WTC11 (cell line): ENCODE results near the gene ADIPOR2. TPM values are rescaled to one million over a fixed set of nuclear protein-coding genes. Genes with fewer than 3 reads are reported as not detected.

Experiments used
- ATAC-seq: fragments of 200-7000 bp; cut with Tn5 transposase; 2 replicates; pipeline ENCODE4 v1.10.0; 2021; ENCODE audit warnings: mild to moderate bottlenecking, moderate library complexity
- CTCF ChIA-PET: fragments of 300-600 bp; sonication (Branson Sonifier 250); formaldehyde crosslinking; loops from one replicate; lab custom pipeline; 2021; ENCODE audit warnings: antibody characterized with exemption; lab: Charles Lee
- POLR2A ChIA-PET: fragments of 350-600 bp; sonication (Branson Sonifier 250); formaldehyde crosslinking; loops from one replicate; lab custom pipeline; 2021; ENCODE audit warnings: antibody characterized with exemption; lab: Charles Lee
- DNase-seq: peaks from one replicate; pipeline ENCODE4 v3.0.0; 2021; ENCODE audit warnings: low spot score
- H3K27ac Mint-ChIP-seq: 2 replicates; pipeline ENCODE4 v1.8.0; 2021; ENCODE audit warnings: mixed read lengths
- H3K27me3 Mint-ChIP-seq: 2 replicates; pipeline ENCODE4 v1.8.0; 2021; ENCODE audit warnings: low read depth, mild to moderate bottlenecking, moderate library complexity, mixed read lengths
- H3K36me3 Mint-ChIP-seq: 2 replicates; pipeline ENCODE4 v1.8.0; 2021; ENCODE audit warnings: mixed read lengths
- H3K4me1 Mint-ChIP-seq: 2 replicates; pipeline ENCODE4 v1.8.0; 2022; ENCODE audit warnings: mixed read lengths
- H3K4me3 Mint-ChIP-seq: 2 replicates; pipeline ENCODE4 v1.8.0; 2021; ENCODE audit warnings: mild to moderate bottlenecking, moderate library complexity, mixed read lengths
- H3K9me3 Mint-ChIP-seq: 2 replicates; pipeline ENCODE4 v1.8.0; 2021; ENCODE audit warnings: mixed read lengths
- E2F4 ChIP-seq: sonication (generic); formaldehyde crosslinking; IDR thresholded peaks from 2 replicates; pipeline ENCODE4 v1.8.1; 2022; ENCODE audit warnings: low read depth, mild to moderate bottlenecking, moderate library complexity, missing genetic modification reagents, borderline replicate concordance
- ESRRA ChIP-seq: sonication (generic); formaldehyde crosslinking; IDR thresholded peaks from 2 replicates; pipeline ENCODE4 v1.8.1; 2022; ENCODE audit warnings: mild to moderate bottlenecking, missing genetic modification reagents, borderline replicate concordance
- FOXJ3 ChIP-seq: sonication (generic); formaldehyde crosslinking; IDR thresholded peaks from 2 replicates; pipeline ENCODE4 v1.9.0; 2021; ENCODE audit warnings: missing genetic modification reagents, mild to moderate bottlenecking, borderline replicate concordance
- FOXP4 ChIP-seq: sonication (generic); formaldehyde crosslinking; IDR thresholded peaks from 2 replicates; pipeline ENCODE4 v1.8.0; 2022; ENCODE audit warnings: mild to moderate bottlenecking, missing genetic modification reagents
- IRF2 ChIP-seq: sonication (generic); formaldehyde crosslinking; IDR thresholded peaks from 2 replicates; pipeline ENCODE4 v1.8.0; 2022; ENCODE audit warnings: low read depth, missing genetic modification reagents, borderline replicate concordance
- JUN ChIP-seq: sonication (generic); formaldehyde crosslinking; IDR thresholded peaks from 2 replicates; pipeline ENCODE4 v1.8.0; 2023; ENCODE audit warnings: mild to moderate bottlenecking, missing genetic modification reagents
- MYBL2 ChIP-seq: sonication (generic); formaldehyde crosslinking; IDR thresholded peaks from 2 replicates; pipeline ENCODE4 v1.8.1; 2023; ENCODE audit warnings: mild to moderate bottlenecking, moderate library complexity, missing genetic modification reagents
- STAT6 ChIP-seq: sonication (generic); formaldehyde crosslinking; conservative IDR thresholded peaks from 2 replicates; pipeline ENCODE4 v1.8.1; 2023; ENCODE audit warnings: mild to moderate bottlenecking, low read depth, missing genetic modification reagents, moderate library complexity
- ZNF121 ChIP-seq: sonication (generic); formaldehyde crosslinking; IDR thresholded peaks from 2 replicates; pipeline ENCODE4 v1.8.0; 2023; ENCODE audit warnings: missing genetic modification reagents
- ZNF232 ChIP-seq: sonication (generic); formaldehyde crosslinking; IDR thresholded peaks from 2 replicates; pipeline ENCODE4 v1.8.0; 2022; ENCODE audit warnings: mild to moderate bottlenecking, missing genetic modification reagents
- ZNF416 ChIP-seq: fragments of 250-450 bp; sonication (Bioruptor Pico); IDR thresholded peaks from 2 replicates; pipeline ENCODE4 v1.9.0; 2021; ENCODE audit warnings: mild to moderate bottlenecking, inconsistent platforms
- ZSCAN18 ChIP-seq: fragments of 250-450 bp; sonication (Bioruptor Pico); IDR thresholded peaks from 2 replicates; pipeline ENCODE4 v2.1.2; 2022; ENCODE audit warnings: mild to moderate bottlenecking, moderate library complexity
- total RNA-seq: library from RNA; stranded (reverse); gene quantifications from 3 replicates; pipeline ENCODE4 v1.2.3, GENCODE V29; 2021
- TF ChIP-seq, protein P1 (sequence below): fragments of 250-450 bp; sonication (Bioruptor Pico); IDR thresholded peaks from 2 replicates; pipeline ENCODE4 v1.8.0; 2021; ENCODE audit warnings: mild to moderate bottlenecking

The ADIPOR2 gene
- total RNA-seq, 1 experiment from 2014 or later, result 38.4 TPM

GRCh38 chr12:1823237-1823636 is 132.4 kb downstream of the ADIPOR2 start:
- no peaks in the 10 kb centered on the region for H3K9me3 Mint-ChIP-seq
- no peaks in the 10 kb centered on the region for H3K36me3 Mint-ChIP-seq
- CTCF ChIA-PET, result interaction anchor here (4.1 kb wide), 1 partner anchor 117 kb away, joined by 26 read pairs; no protein-coding TSS in a partner anchor
- ATAC-seq, result no peak
- H3K27me3 Mint-ChIP-seq, result peaks cover 35% of the 10 kb centered on the region
- POLR2A ChIA-PET, result no interaction called here
- H3K4me3 Mint-ChIP-seq, result no peak overlapping the region
- DNase-seq, result no peak
- H3K4me1 Mint-ChIP-seq, result peaks cover 18% of the 10 kb centered on the region
- H3K27ac Mint-ChIP-seq, result no peak overlapping the region
- TF ChIP-seq MYBL2 (CRISPR knock-in tag), result no peak
- TF ChIP-seq, protein P1, sequence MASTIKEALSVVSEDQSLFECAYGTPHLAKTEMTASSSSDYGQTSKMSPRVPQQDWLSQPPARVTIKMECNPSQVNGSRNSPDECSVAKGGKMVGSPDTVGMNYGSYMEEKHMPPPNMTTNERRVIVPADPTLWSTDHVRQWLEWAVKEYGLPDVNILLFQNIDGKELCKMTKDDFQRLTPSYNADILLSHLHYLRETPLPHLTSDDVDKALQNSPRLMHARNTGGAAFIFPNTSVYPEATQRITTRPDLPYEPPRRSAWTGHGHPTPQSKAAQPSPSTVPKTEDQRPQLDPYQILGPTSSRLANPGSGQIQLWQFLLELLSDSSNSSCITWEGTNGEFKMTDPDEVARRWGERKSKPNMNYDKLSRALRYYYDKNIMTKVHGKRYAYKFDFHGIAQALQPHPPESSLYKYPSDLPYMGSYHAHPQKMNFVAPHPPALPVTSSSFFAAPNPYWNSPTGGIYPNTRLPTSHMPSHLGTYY, result no peak
- TF ChIP-seq JUN (CRISPR knock-in tag), result no peak
- no peak for TF ChIP-seq IRF2 (CRISPR knock-in tag)
- no peak for TF ChIP-seq FOXJ3
- TF ChIP-seq ZNF416 (CRISPR knock-in tag), result no peak

- Mint-ChIP-seq H3K9me3 (no peaks in the 10 kb centered on the region), H3K4me3 (no peak overlapping the region), H3K27me3 (peaks cover 22% of the 10 kb centered on the region), H3K27ac (no peak overlapping the region), H3K4me1 (peaks cover 8% of the 10 kb centered on the region), H3K36me3 (no peaks in the 10 kb centered on the region)
- DNase-seq (no peak), ATAC-seq (no peak)
- POLR2A ChIA-PET, result no interaction called here
- CTCF ChIA-PET, result no interaction called here
- TF ChIP-seq ZSCAN18 (CRISPR knock-in tag) (no peak), FOXP4 (CRISPR knock-in tag) (no peak), ZNF232 (CRISPR knock-in tag) (no peak), E2F4 (no peak), ESRRA (CRISPR knock-in tag) (no peak)
Measured at GRCh38 chr12:1825382-1826102, 134.7 kb downstream of the ADIPOR2 start.

DNA sequence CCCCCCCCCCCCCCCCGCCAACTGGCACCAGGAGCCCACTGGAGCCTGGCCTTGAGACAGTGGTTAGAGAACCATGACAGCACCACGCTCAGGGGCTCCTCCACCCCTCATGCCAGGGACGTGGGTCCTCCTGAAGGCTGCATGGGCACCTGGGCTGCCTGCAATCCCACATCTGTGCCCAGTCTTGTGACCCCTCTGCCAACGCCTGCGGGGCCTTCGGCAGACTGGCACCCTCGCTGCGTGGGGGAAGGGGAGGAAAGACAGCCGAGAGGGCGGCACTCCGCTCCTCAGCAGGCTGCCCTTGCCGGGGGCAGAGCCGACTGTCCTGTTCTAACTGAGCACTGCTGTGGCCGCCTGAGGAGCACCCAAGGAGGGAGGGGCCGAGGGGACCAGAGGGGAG is 135.5 kb downstream of the ADIPOR2 start:
- Mint-ChIP-seq H3K4me1 (peaks cover 9% of the 10 kb centered on the region), H3K9me3 (no peaks in the 10 kb centered on the region), H3K36me3 (no peaks in the 10 kb centered on the region), H3K27me3 (peaks cover 19% of the 10 kb centered on the region), H3K27ac (no peak overlapping the region), H3K4me3 (no peak overlapping the region)
- POLR2A ChIA-PET, result no interaction called here
- no peak for TF ChIP-seq STAT6
- TF ChIP-seq ZNF121, result 0 out of 2 replicates have a peak, but pooled peaks have one; percentile 14
- CTCF ChIA-PET, result interaction anchor here (1.4 kb wide), 1 partner anchor 114 kb away, joined by 5 read pairs; no protein-coding TSS in a partner anchor
- ATAC-seq, result no peak
- DNase-seq, result no peak
